A673 (cell line): ENCODE measurements around the gene TEX55.

ENCODE experiments used
- EZH2 ChIP-seq: fragments of 200-600 bp; sonication (generic); IDR thresholded peaks from 2 replicates; pipeline ENCODE4 v1.6.1; 2017; ENCODE audit warnings: borderline replicate concordance, low read depth, mild to moderate bottlenecking, mixed read lengths, antibody characterized with exemption, low read length; ENCODE audit not compliant: poor library complexity, severe bottlenecking
- TF ChIP-seq, protein P1 (sequence below): fragments of 300-800, 200-600 bp; sonication (generic); conservative IDR thresholded peaks from 2 replicates; pipeline ENCODE4 v1.5.1; 2017; ENCODE audit warnings: low read depth, mild to moderate bottlenecking, antibody characterized with exemption, low read length, moderate library complexity, mixed read lengths

DNA sequence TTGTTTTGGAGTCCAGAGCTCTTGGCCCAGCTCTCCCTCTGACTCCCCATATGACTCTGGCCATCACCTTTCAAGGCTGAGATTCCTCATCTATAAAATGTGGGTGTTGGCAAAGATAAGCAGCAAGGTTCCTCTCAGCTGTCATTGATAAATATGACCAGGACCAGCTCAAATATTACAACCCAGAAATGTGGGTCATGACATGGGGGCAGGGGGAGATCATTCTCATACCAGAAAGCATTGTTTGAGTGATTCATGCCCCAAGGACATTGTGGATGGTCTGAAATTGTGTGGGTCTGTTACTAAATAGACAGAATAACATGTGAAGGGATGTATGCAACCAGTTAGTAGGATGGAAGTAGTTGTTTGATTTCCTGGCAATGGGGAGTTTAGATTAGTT, 41.3 kb downstream of the TEX55 start:
- TF ChIP-seq, protein P1, sequence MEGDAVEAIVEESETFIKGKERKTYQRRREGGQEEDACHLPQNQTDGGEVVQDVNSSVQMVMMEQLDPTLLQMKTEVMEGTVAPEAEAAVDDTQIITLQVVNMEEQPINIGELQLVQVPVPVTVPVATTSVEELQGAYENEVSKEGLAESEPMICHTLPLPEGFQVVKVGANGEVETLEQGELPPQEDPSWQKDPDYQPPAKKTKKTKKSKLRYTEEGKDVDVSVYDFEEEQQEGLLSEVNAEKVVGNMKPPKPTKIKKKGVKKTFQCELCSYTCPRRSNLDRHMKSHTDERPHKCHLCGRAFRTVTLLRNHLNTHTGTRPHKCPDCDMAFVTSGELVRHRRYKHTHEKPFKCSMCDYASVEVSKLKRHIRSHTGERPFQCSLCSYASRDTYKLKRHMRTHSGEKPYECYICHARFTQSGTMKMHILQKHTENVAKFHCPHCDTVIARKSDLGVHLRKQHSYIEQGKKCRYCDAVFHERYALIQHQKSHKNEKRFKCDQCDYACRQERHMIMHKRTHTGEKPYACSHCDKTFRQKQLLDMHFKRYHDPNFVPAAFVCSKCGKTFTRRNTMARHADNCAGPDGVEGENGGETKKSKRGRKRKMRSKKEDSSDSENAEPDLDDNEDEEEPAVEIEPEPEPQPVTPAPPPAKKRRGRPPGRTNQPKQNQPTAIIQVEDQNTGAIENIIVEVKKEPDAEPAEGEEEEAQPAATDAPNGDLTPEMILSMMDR = no peak
- TF ChIP-seq EZH2 = no peak
